HepG2 (cell line): Measurements from ENCODE around the gene BRD3. TPM values are rescaled to one million over a fixed set of nuclear protein-coding genes. Genes with fewer than 3 reads are reported as not detected.

Experiments used
- AKAP8 ChIP-seq: sonication (generic); formaldehyde crosslinking; IDR thresholded peaks from 2 replicates; pipeline ENCODE4 v1.5.1; 2020; ENCODE audit warnings: mild to moderate bottlenecking, missing genetic modification reagents
- ATF3 ChIP-seq: sonication (generic); formaldehyde crosslinking; IDR thresholded peaks from 2 replicates; pipeline ENCODE4 v1.4.0; 2020; ENCODE audit warnings: missing genetic modification reagents
- ERF ChIP-seq: IDR thresholded peaks from 2 replicates; pipeline ENCODE4 v1.6.1; 2018; ENCODE audit warnings: missing biosample characterization, missing genetic modification reagents
- ETV5 ChIP-seq: IDR thresholded peaks from 2 replicates; pipeline ENCODE4 v1.6.1; 2018; ENCODE audit warnings: missing biosample characterization, missing genetic modification reagents, inconsistent platforms, borderline replicate concordance
- ETV6 ChIP-seq: sonication (generic); formaldehyde crosslinking; conservative IDR thresholded peaks from 2 replicates; pipeline ENCODE4 v1.4.0; 2020; ENCODE audit warnings: missing genetic modification reagents
- GABPA ChIP-seq, 2 experiments: IDR thresholded peaks; 2 replicates each; pipeline ENCODE4 v1.6.1; 2011 to 2016; ENCODE audit warnings: low read depth in 2 of 2, low read length in 1 of 2, missing biosample characterization in 1 of 2, missing genetic modification characterization in 1 of 2
- GZF1 ChIP-seq: sonication (generic); formaldehyde crosslinking; IDR thresholded peaks from 2 replicates; pipeline ENCODE4 v1.5.1; 2020; ENCODE audit warnings: mild to moderate bottlenecking, missing genetic modification reagents
- HMGXB3 ChIP-seq: sonication (generic); formaldehyde crosslinking; IDR thresholded peaks from 2 replicates; pipeline ENCODE4 v1.4.0; 2020; ENCODE audit warnings: missing genetic modification reagents, borderline replicate concordance
- HNRNPUL1 ChIP-seq: fragments of 200-400 bp; formaldehyde crosslinking; IDR thresholded peaks from 2 replicates; pipeline ENCODE4 v1.6.1; 2017; ENCODE audit warnings: low read depth, mild to moderate bottlenecking, low read length, moderate library complexity
- JUN ChIP-seq: sonication (generic); formaldehyde crosslinking; IDR thresholded peaks from 2 replicates; pipeline ENCODE4 v1.4.0; 2020; ENCODE audit warnings: mild to moderate bottlenecking, missing genetic modification reagents
- KLF12 ChIP-seq: sonication (generic); formaldehyde crosslinking; IDR thresholded peaks from 2 replicates; pipeline ENCODE4 v1.4.0; 2020; ENCODE audit warnings: missing genetic modification reagents, borderline replicate concordance
- MTF2 ChIP-seq: sonication (generic); formaldehyde crosslinking; IDR thresholded peaks from 2 replicates; pipeline ENCODE4 v1.5.0; 2020; ENCODE audit warnings: missing genetic modification reagents, borderline replicate concordance
- RFX3 ChIP-seq: IDR thresholded peaks from 2 replicates; pipeline ENCODE4 v1.6.1; 2016; ENCODE audit warnings: missing biosample characterization, missing genetic modification reagents
- SKI ChIP-seq: fragments of 450-650 bp; IDR thresholded peaks from one replicate; pipeline ENCODE4 v1.6.1; 2018; ENCODE audit warnings: mild to moderate bottlenecking; ENCODE audit not compliant: partially characterized antibody
- SRY ChIP-seq: sonication (generic); formaldehyde crosslinking; IDR thresholded peaks from 2 replicates; pipeline ENCODE4 v1.8.0; 2022; ENCODE audit warnings: mild to moderate bottlenecking, missing genetic modification reagents
- ZBTB1 ChIP-seq: sonication (generic); formaldehyde crosslinking; IDR thresholded peaks from 2 replicates; pipeline ENCODE4 v1.4.0; 2020; ENCODE audit warnings: missing genetic modification reagents, borderline replicate concordance
- ZNF121 ChIP-seq: sonication (generic); formaldehyde crosslinking; IDR thresholded peaks from 2 replicates; pipeline ENCODE4 v1.5.0; 2020; ENCODE audit warnings: mild to moderate bottlenecking, missing genetic modification reagents
- ZNF530 ChIP-seq: sonication (generic); formaldehyde crosslinking; IDR thresholded peaks from 2 replicates; pipeline ENCODE4 v1.5.0; 2020; ENCODE audit warnings: low read depth, mild to moderate bottlenecking, missing genetic modification reagents
- ZNF737 ChIP-seq: sonication (generic); formaldehyde crosslinking; IDR thresholded peaks from 2 replicates; pipeline ENCODE4 v1.5.0; 2020; ENCODE audit warnings: missing genetic modification reagents, mild to moderate bottlenecking, borderline replicate concordance
- ZNF776 ChIP-seq: sonication (generic); formaldehyde crosslinking; IDR thresholded peaks from 2 replicates; pipeline ENCODE4 v1.4.0; 2020; ENCODE audit warnings: mild to moderate bottlenecking, missing genetic modification reagents
- ZNF788 ChIP-seq: sonication (generic); formaldehyde crosslinking; IDR thresholded peaks from 2 replicates; pipeline ENCODE4 v1.5.0; 2020; ENCODE audit warnings: mild to moderate bottlenecking, missing genetic modification reagents, borderline replicate concordance
- polyA plus RNA-seq, 8 experiments: library from polyadenylated mRNA; depleted of rRNA in 3 of 8; stranded (reverse) in 7 of 8; unstranded in 1 of 8; fragments of >200 nt; fragmentation: Illumina TruSeq in 4 of 8; extraction: Trizol in 4 of 8; gene quantifications; 2 replicates each; pipeline versions ENCODE4 v1.2.1 to v1.2.3, GENCODE V29; 2011 to 2016; ENCODE audit warnings: low read depth in 4 of 8, missing spikeins in 1 of 8, mixed read lengths in 1 of 8; ENCODE audit not compliant: insufficient read depth in 1 of 8
- total RNA-seq, 5 experiments: library from RNA; depleted of rRNA; stranded (reverse); fragments of >200 nt; fragmentation: Illumina TruSeq; extraction: Trizol; gene quantifications; 2 replicates each; pipeline ENCODE4 v1.2.3, GENCODE V29; 2016; ENCODE audit warnings: low read depth in 1 of 5
- TF ChIP-seq, protein P1 (sequence below): IDR thresholded peaks from 2 replicates; pipeline ENCODE4 v1.6.1; 2018; ENCODE audit warnings: missing genetic modification reagents
- TF ChIP-seq, protein P2 (sequence below): sonication (generic); formaldehyde crosslinking; IDR thresholded peaks from 2 replicates; pipeline ENCODE4 v1.8.1; 2023; ENCODE audit warnings: mild to moderate bottlenecking, missing genetic modification reagents

Gene BRD3
- total and polyA plus RNA-seq, 2 of the 13 experiments (the other 11 are each of a cell fraction or from before 2014, with no cell fraction given), result 5.9 to 12.9 TPM

DNA sequence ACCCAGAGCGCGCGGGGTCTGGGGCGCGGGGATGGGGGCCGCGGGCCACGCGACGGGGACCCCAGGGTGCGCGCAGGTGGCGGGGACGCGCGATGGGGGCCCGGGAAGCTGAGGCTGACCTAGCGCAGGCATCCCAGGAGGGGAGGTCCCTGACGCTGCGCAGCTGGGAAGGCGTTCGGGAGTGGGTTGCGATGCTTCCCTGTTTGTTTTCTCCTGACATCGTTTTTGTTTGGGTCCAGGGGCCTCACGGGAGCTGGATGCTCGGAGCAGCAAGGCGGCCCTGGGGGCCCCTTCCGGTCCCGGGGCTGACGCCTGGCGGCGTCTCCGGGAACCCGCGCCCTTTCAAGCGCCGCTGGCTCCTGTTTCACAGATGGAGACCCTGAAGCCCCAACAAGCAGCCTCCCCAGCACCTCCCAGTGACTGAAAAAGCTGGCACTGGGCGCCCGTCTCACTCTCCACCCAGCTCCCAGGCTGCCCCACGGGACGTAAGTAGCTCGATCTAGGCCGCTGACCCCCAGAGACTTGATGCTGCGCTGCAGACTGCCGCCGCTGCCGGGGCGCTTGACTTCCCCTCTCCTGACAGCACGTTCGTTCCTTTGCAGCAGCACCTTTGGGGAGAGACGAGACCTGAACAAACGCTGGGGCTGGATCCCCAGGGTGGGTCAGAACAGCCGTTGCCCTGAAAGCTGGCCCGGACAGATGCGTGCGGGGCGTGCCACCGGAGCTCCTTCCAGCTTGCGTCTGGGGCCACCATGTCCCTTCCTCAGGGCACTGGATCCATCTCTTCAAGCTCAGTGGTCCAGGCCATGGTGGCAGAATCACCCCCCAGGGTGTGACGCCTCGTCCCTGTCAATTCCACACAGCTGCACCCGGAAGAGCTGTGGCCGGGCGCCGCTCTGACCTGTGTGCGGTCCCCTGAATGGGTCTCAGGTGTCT, 42.0 kb downstream of the BRD3 start (continued):
- TF ChIP-seq, protein P1, sequence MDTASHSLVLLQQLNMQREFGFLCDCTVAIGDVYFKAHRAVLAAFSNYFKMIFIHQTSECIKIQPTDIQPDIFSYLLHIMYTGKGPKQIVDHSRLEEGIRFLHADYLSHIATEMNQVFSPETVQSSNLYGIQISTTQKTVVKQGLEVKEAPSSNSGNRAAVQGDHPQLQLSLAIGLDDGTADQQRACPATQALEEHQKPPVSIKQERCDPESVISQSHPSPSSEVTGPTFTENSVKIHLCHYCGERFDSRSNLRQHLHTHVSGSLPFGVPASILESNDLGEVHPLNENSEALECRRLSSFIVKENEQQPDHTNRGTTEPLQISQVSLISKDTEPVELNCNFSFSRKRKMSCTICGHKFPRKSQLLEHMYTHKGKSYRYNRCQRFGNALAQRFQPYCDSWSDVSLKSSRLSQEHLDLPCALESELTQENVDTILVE (CRISPR knock-in tag), result 0 out of 2 replicates have a peak, but pooled peaks have one; percentile 15
- TF ChIP-seq ZNF121 (CRISPR knock-in tag) (no peak), ZNF737 (CRISPR knock-in tag) (no peak), ZNF530 (CRISPR knock-in tag) (no peak), AKAP8 (no peak), HMGXB3 (CRISPR knock-in tag) (no peak), ZNF788 (CRISPR knock-in tag) (no peak), ATF3 (no peak), SKI (no peak), ZBTB1 (CRISPR knock-in tag) (no peak), KLF12 (no peak; the same call in 1 of the 2 replicates), GABPA (IDR thresholded peaks at IDR 0.05; ENCODE audit: low read depth, low read length) (no peak), GABPA (CRISPR knock-in tag; IDR thresholded peaks at IDR 0.05; ENCODE audit: low read depth) (peak; percentile 63), ETV5 (CRISPR knock-in tag) (peak; percentile 72), ZNF776 (no peak), HNRNPUL1 (no peak), SRY (CRISPR knock-in tag) (no peak), GZF1 (CRISPR knock-in tag) (no peak), ETV6 (CRISPR knock-in tag) (no peak), RFX3 (no peak), ERF (CRISPR knock-in tag) (no peak), MTF2 (CRISPR knock-in tag) (no peak), JUN (no peak)
- TF ChIP-seq, protein P2, sequence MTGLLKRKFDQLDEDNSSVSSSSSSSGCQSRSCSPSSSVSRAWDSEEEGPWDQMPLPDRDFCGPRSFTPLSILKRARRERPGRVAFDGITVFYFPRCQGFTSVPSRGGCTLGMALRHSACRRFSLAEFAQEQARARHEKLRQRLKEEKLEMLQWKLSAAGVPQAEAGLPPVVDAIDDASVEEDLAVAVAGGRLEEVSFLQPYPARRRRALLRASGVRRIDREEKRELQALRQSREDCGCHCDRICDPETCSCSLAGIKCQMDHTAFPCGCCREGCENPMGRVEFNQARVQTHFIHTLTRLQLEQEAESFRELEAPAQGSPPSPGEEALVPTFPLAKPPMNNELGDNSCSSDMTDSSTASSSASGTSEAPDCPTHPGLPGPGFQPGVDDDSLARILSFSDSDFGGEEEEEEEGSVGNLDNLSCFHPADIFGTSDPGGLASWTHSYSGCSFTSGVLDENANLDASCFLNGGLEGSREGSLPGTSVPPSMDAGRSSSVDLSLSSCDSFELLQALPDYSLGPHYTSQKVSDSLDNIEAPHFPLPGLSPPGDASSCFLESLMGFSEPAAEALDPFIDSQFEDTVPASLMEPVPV, result no peak
